ENCODE data around the gene SH3RF3.

SH3RF3 gene

GRCh38 chr2:109419960-109420370, 291.0 kb downstream of the SH3RF3 start:
- in situ Hi-C loops (cut with HindIII; ENCODE audit: low sequenced_read_pairs), result no loop called here

GRCh38 chr2:109421101-109421500, 292.1 kb downstream of the SH3RF3 start:
- in situ Hi-C loops (cut with HindIII; ENCODE audit: low sequenced_read_pairs), result no loop called here

GRCh38 chr2:109421642-109422041, 292.6 kb downstream of the SH3RF3 start:
- in situ Hi-C loops (cut with HindIII; ENCODE audit: low sequenced_read_pairs), result no loop called here

GRCh38 chr2:109422071-109422757, 293.2 kb downstream of the SH3RF3 start:
- in situ Hi-C loops (cut with HindIII; ENCODE audit: low sequenced_read_pairs), result no loop called here

GRCh38 chr2:109422758-109423500, 293.9 kb downstream of the SH3RF3 start:
- in situ Hi-C loops (cut with HindIII; ENCODE audit: low sequenced_read_pairs), result no loop called here

GRCh38 chr2:109423556-109424359, 294.8 kb downstream of the SH3RF3 start:
- in situ Hi-C loops (cut with HindIII; ENCODE audit: low sequenced_read_pairs), result no loop called here

GRCh38 chr2:109425411-109425810, 296.4 kb downstream of the SH3RF3 start:
- in situ Hi-C loops (cut with HindIII; ENCODE audit: low sequenced_read_pairs), result no loop called here

GRCh38 chr2:109427661-109428091, 298.7 kb downstream of the SH3RF3 start:
- in situ Hi-C loops (cut with HindIII; ENCODE audit: low sequenced_read_pairs), result no loop called here

GRCh38 chr2:109428281-109428680, 299.3 kb downstream of the SH3RF3 start:
- in situ Hi-C loops (cut with HindIII; ENCODE audit: low sequenced_read_pairs), result no loop called here

GRCh38 chr2:109428841-109429566, 300.0 kb downstream of the SH3RF3 start:
- in situ Hi-C loops (cut with HindIII; ENCODE audit: low sequenced_read_pairs), result no loop called here

- in situ Hi-C loops (cut with HindIII; ENCODE audit: low sequenced_read_pairs), result no loop called here
Observed at GRCh38 chr2:109429567-109430328, 300.7 kb downstream of the SH3RF3 start.

- in situ Hi-C loops (cut with HindIII; ENCODE audit: low sequenced_read_pairs), result no loop called here
Observed at GRCh38 chr2:109430329-109430636, 301.3 kb downstream of the SH3RF3 start.

GRCh38 chr2:109432421-109432820, 303.4 kb downstream of the SH3RF3 start:
- in situ Hi-C loops (cut with HindIII; ENCODE audit: low sequenced_read_pairs), result no loop called here

- in situ Hi-C loops (cut with HindIII; ENCODE audit: low sequenced_read_pairs), result no loop called here
Observed at GRCh38 chr2:109433486-109433885, 304.5 kb downstream of the SH3RF3 start.

GRCh38 chr2:109433926-109434325, 304.9 kb downstream of the SH3RF3 start:
- in situ Hi-C loops (cut with HindIII; ENCODE audit: low sequenced_read_pairs), result no loop called here

GRCh38 chr2:109434351-109434750, 305.3 kb downstream of the SH3RF3 start:
- in situ Hi-C loops (cut with HindIII; ENCODE audit: low sequenced_read_pairs), result no loop called here

GRCh38 chr2:109435066-109435690, 306.2 kb downstream of the SH3RF3 start:
- in situ Hi-C loops (cut with HindIII; ENCODE audit: low sequenced_read_pairs), result no loop called here

GRCh38 chr2:109435901-109436598, 307.0 kb downstream of the SH3RF3 start:
- in situ Hi-C loops (cut with HindIII; ENCODE audit: low sequenced_read_pairs), result no loop called here

- in situ Hi-C loops (cut with HindIII; ENCODE audit: low sequenced_read_pairs), result no loop called here
Observed at GRCh38 chr2:109436610-109437225, 307.7 kb downstream of the SH3RF3 start.

Measured in DLD1 (cell line).